PC-3 (cell line): ENCODE results near the gene BBS7. TPM values are rescaled to one million over a fixed set of nuclear protein-coding genes. Genes with fewer than 3 reads are reported as not detected.

Source experiments
- ATAC-seq: fragments of 200-7000 bp; cut with Tn5 transposase; 2 replicates; pipeline ENCODE4 v1.9.1; 2020; ENCODE audit warnings: mild to moderate bottlenecking, moderate library complexity
- BruUV-seq: library from RNA; stranded (reverse); fragments of 400-500 nt; replicated peaks from 2 replicates; lab custom pipeline; 2021; lab: Mats Ljungman, UMichigan
- CTCF ChIA-PET: fragments of 300-600 bp; sonication (Branson Sonifier 250); formaldehyde crosslinking; loops from one replicate; lab custom pipeline; 2022; ENCODE audit warnings: antibody characterized with exemption; lab: Charles Lee
- POLR2A ChIA-PET: fragments of 300-600 bp; sonication (Branson Sonifier 250); formaldehyde crosslinking; loops from one replicate; lab custom pipeline; 2022; ENCODE audit warnings: antibody characterized with exemption; ENCODE audit not compliant: unreplicated experiment; lab: Charles Lee
- DNase-seq: peaks from one replicate; pipeline ENCODE4 v3.0.0-alpha.2; 2015
- H2AFZ ChIP-seq: fragments of 300-600 bp; sonication (generic); 2 replicates; pipeline ENCODE4 v1.6.0; 2016; ENCODE audit warnings: antibody characterized with exemption, low read length
- H3F3A ChIP-seq: fragments of 300-600 bp; sonication (generic); one replicate; pipeline ENCODE4 v1.6.0; 2017; ENCODE audit warnings: antibody characterized with exemption, low read length, control low read depth, mild to moderate bottlenecking; ENCODE audit not compliant: unreplicated experiment
- H3K27ac ChIP-seq: fragments of 300-600 bp; sonication (generic); 2 replicates; pipeline ENCODE4 v1.5.1; 2016; ENCODE audit warnings: mild to moderate bottlenecking, low read length
- H3K27me3 ChIP-seq: fragments of 300-600 bp; sonication (generic); 2 replicates; pipeline ENCODE4 v1.6.1; 2016; ENCODE audit warnings: low read length, mixed read lengths
- H3K36me3 ChIP-seq: fragments of 300-600 bp; sonication (generic); 2 replicates; pipeline ENCODE4 v1.6.1; 2016; ENCODE audit warnings: low read depth, mixed run types, low read length, mixed read lengths
- H3K4me1 ChIP-seq: fragments of 300-600 bp; sonication (generic); 2 replicates; pipeline ENCODE4 v1.5.1; 2016; ENCODE audit warnings: low read length; ENCODE audit not compliant: insufficient read depth
- H3K4me2 ChIP-seq: fragments of 300-600 bp; sonication (generic); 2 replicates; pipeline ENCODE4 v1.6.0; 2016; ENCODE audit warnings: low read length
- H3K4me3 ChIP-seq: fragments of 300-600 bp; sonication (generic); 2 replicates; pipeline ENCODE4 v1.5.1; 2016; ENCODE audit warnings: mild to moderate bottlenecking, low read length, mixed read lengths
- H3K79me2 ChIP-seq: fragments of 300-600 bp; sonication (generic); 2 replicates; pipeline ENCODE4 v1.6.1; 2017; ENCODE audit warnings: low read length, mixed read lengths
- H3K9ac ChIP-seq: fragments of 300-600 bp; sonication (generic); 2 replicates; pipeline ENCODE4 v1.6.0; 2016; ENCODE audit warnings: mild to moderate bottlenecking, low read length
- H3K9me2 ChIP-seq: fragments of 300-600 bp; sonication (generic); replicated peaks from 2 replicates; pipeline ENCODE4 v1.6.1; 2016; ENCODE audit warnings: mixed run types, low read length, mixed read lengths
- H3K9me3 ChIP-seq: fragments of 300-600 bp; sonication (generic); 2 replicates; pipeline ENCODE4 v1.6.1; 2016; ENCODE audit warnings: low read length, mixed read lengths
- H4K20me1 ChIP-seq: fragments of 300-600 bp; sonication (generic); 2 replicates; pipeline ENCODE4 v1.6.1; 2016; ENCODE audit warnings: low read length, mixed read lengths
- CTCF ChIP-seq: fragments of 300-600 bp; sonication (generic); conservative IDR thresholded peaks from 2 replicates; pipeline ENCODE4 v1.5.1; 2017; ENCODE audit warnings: antibody characterized with exemption, low read depth, mild to moderate bottlenecking, low read length
- EZH2 ChIP-seq: fragments of 300-600 bp; sonication (generic); IDR thresholded peaks from one replicate; pipeline ENCODE4 v1.6.1; 2017; ENCODE audit warnings: antibody characterized with exemption, mild to moderate bottlenecking, low read length; ENCODE audit not compliant: unreplicated experiment
- EZH2phosphoT487 ChIP-seq: fragments of 300-600 bp; sonication (generic); IDR thresholded peaks from 2 replicates; pipeline ENCODE4 v1.6.1; 2018; ENCODE audit warnings: mild to moderate bottlenecking, antibody characterized with exemption, low read length, borderline replicate concordance
- intact Hi-C: fragments of 100-400 bp; cut with micrococcal nuclease; formaldehyde crosslinking; loops from 2 replicates; pipeline ENCODE4 v1.9.0; 2023
- total RNA-seq: library from RNA; depleted of rRNA; stranded (reverse); fragments of >200 nt; gene quantifications from 2 replicates; pipeline ENCODE4 v1.2.3, GENCODE V29; 2014

BBS7 gene
- total RNA-seq, 1 experiment from 2014 or later: 10.1 TPM

DNA sequence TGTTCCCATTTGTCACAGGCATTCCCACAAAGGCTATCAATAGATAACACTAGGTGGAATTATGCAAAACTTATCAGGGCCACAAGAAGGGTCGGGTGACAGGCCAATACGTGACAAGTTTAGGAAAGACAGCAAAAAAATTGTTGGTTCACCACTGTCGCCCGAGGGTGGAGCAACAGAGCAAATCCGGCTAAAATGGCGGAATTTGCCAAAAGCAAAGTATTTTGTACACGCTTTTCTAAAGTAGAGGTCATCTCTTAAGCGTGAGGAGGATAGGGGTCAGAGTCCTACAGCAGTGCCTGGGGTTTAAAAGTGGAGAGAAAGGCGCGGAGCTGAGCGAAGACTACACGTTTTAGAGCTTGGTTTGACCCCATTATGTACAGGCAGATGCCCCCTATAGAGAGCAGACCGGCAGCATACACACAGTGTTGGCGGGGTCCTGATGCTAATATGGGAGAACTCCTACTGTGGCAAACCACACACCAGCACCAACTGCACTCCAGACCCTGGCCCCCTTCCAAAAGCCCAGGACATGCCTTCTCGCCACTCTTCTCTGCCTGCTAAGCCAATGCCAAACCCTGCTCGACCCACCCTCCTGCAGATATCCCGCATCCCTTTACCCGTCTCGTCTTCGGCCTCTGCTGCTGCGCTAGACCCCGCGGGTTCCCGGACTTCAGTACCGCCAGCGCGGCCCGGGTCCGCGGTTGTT, 47.3 kb downstream of the BBS7 start:
- peak overlapping the region; percentile 88 for H2AFZ ChIP-seq
- H3K79me2 ChIP-seq: peaks cover 54% of the 10 kb centered on the region
- peak overlapping the region; percentile 88 for H3K9ac ChIP-seq
- H3F3A ChIP-seq: no peaks in the 10 kb centered on the region
- ATAC-seq: peak; percentile 12
- H3K4me1 ChIP-seq: peaks cover 12% of the 10 kb centered on the region
- H3K9me2 ChIP-seq: no peaks in the 10 kb centered on the region
- peak overlapping the region; percentile 84 for H3K4me2 ChIP-seq
- 0 out of 2 replicates have a peak, but pooled peaks cover 5% of the 10 kb centered on the region for H4K20me1 ChIP-seq
- ChIA-PET POLR2A (no interaction called here), CTCF (no interaction called here)
- peaks cover 39% of the 10 kb centered on the region for H3K36me3 ChIP-seq
- intact Hi-C loops: no loop called here
- peak overlapping the region; percentile 38 for H3K27ac ChIP-seq
- no peaks in the 10 kb centered on the region for H3K9me3 ChIP-seq
- BruUV-seq: TSS peak; percentile 47
- TF ChIP-seq EZH2phosphoT487: no peak
- no peak; the same call in 1 of the 2 replicates for TF ChIP-seq CTCF
- TF ChIP-seq EZH2: no peak
- H3K27me3 ChIP-seq: no peaks in the 10 kb centered on the region
- DNase-seq: peak; percentile 27
- peak overlapping the region; percentile 92 for H3K4me3 ChIP-seq

DNA sequence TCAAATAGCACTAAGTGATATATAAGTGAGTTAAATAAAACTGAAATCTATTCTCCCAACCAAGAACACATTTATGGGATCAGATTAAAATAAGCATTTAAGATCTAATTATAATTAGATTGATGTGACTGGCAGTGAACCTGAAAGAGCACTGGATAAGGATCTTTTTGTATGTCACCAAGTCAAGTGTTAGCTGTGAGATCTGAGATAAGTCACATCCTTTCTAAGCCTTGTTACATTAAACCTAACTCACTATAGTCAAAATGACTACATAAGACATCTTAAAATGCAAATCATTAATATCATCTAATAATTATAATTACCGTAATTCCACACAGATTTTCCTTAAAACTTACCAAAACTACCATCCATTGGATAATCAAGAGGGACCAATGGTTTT, 48.2 kb downstream of the BBS7 start:
- Histone ChIP-seq H3K4me3 (peak overlapping the region; percentile 92), H3K27me3 (no peaks in the 10 kb centered on the region), H3K9me2 (no peaks in the 10 kb centered on the region), H3F3A (no peaks in the 10 kb centered on the region), H4K20me1 (0 out of 2 replicates have a peak, but pooled peaks cover 5% of the 10 kb centered on the region), H3K4me2 (peak overlapping the region; percentile 84), H3K27ac (no peak overlapping the region), H3K36me3 (peaks cover 48% of the 10 kb centered on the region), H3K9ac (peak overlapping the region; percentile 88; the same call in 1 of the 2 replicates), H2AFZ (no peak overlapping the region), H3K9me3 (no peaks in the 10 kb centered on the region), H3K4me1 (peaks cover 10% of the 10 kb centered on the region), H3K79me2 (peaks cover 57% of the 10 kb centered on the region)
- DNase-seq (no peak), ATAC-seq (no peak)
- intact Hi-C loops: no loop called here
- ChIA-PET POLR2A (no interaction called here), CTCF (no interaction called here)
- BruUV-seq: no TSS peak
- no peak for TF ChIP-seq EZH2phosphoT487
- no peak for TF ChIP-seq EZH2
- TF ChIP-seq CTCF: no peak
